HG02763 (cell line): ENCODE data around the gene ENOX2.

Experiments used
- ATAC-seq: cut with Tn5 transposase; IDR thresholded peaks from one replicate; pipeline ENCODE4 v1.9.1; 2021; ENCODE audit warnings: mild to moderate bottlenecking, moderate library complexity; ENCODE audit not compliant: unreplicated experiment

Gene ENOX2

GRCh38 chrX:130636277-130636676, 266.7 kb downstream of the ENOX2 start:
- ATAC-seq: no peak

- ATAC-seq: no peak
Observed at GRCh38 chrX:130631011-130631410, 272.0 kb downstream of the ENOX2 start.

- no peak for ATAC-seq
Observed at GRCh38 chrX:130628516-130628915, 274.5 kb downstream of the ENOX2 start.

- ATAC-seq: no peak
Observed at GRCh38 chrX:130626521-130626920, 276.5 kb downstream of the ENOX2 start.

- ATAC-seq: no peak
Observed at GRCh38 chrX:130625386-130625785, 277.6 kb downstream of the ENOX2 start.

DNA sequence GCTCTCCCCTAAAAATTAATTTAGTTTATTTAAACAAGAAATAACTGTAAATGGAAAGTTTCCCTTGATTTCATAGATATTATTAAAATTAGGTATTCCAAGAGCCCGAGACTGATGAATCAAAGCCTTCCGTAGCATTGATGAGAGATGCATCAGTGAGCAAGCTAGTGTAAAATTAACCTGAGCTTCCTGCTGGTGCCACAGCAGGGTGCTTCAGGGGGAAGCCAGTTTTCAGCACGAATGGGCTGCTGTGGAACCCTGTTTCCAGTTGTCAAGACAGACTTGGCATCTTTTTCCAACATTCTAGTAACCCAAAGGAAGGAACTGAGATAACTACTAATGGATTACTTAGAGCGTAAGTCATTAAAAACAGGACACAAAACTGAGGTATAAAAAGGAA, 279.5 kb downstream of the ENOX2 start:
- ATAC-seq: no peak

- no peak for ATAC-seq
Observed at GRCh38 chrX:130615941-130616340, 287.1 kb downstream of the ENOX2 start.

GRCh38 chrX:130607431-130607830, 295.6 kb downstream of the ENOX2 start:
- no peak for ATAC-seq

GRCh38 chrX:130606425-130606824, 296.6 kb downstream of the ENOX2 start:
- no peak for ATAC-seq

- ATAC-seq: no peak
Observed at GRCh38 chrX:130604882-130605281, 298.1 kb downstream of the ENOX2 start.

- ATAC-seq: no peak
Observed at GRCh38 chrX:130594453-130594916, 308.5 kb downstream of the ENOX2 start.

DNA sequence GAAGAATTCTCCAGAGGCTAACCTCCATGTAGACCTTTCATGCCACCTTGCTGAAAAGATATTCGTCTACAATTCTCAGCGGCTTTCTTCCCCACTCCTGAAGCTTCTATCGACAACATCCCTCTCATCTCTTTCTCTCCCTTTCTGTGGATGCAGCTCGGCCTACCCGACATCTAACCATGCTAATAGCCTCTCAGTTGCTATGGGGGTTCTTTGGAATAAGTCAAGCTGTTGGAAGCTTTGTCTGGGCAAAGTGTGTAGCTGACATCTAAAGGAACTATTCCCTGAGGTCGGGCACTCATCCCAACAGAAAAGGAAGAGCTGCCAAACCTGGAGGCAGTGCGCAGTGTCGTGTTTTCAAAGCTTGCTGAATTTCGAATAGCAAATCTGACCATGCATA, 309.1 kb downstream of the ENOX2 start:
- ATAC-seq: no peak

DNA sequence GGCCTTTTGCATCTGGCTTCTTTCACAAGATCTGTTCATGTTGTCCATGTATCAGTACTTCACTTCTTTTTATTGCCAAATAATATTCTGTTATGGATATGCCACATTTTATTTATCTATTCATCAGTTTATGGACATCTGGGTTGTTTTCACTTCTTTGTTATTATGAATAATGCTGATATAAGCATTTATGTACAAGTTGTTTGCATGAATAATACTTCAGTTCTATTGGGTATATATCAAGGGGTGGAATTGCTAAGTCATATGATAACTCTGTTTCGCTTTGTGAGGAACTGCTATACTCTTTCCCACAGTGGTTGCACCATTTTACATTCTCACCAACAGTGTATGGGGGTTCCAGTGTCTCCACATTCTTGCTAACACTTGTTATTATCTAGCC, 310.8 kb downstream of the ENOX2 start:
- no peak for ATAC-seq

GRCh38 chrX:130578906-130579305, 324.1 kb downstream of the ENOX2 start:
- no peak for ATAC-seq

- no peak for ATAC-seq
Observed at GRCh38 chrX:130577431-130577830, 325.6 kb downstream of the ENOX2 start.

DNA sequence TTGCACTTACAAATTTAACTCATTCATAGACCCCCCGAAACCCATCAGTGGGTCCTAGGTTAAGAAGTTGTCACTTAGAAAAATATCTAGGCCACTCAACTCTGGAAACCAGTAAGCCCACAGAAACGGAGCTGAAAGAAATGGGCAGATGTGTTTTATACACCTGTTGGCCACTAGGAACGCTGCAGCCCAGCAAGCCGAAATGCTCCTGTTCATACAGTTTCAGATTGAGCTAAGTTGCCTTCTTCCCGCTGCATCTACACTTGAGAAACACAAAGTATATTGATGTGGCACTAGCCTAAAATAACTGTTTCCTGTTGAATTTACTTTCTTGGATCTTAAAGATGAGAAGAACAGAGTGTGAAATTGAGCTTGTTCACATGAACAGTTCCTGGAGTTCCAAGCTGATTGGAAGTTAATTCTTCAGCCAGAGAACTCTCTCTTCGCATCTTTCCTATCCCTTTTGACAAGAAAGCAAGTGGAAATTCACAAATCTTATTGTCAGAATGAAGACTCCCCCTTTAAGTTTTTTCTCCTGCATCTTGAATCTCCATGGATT, 327.1 kb downstream of the ENOX2 start:
- peak; percentile 85 for ATAC-seq
